HCT116 (cell line): ENCODE measurements around the gene CNTN4. TPM values are rescaled to one million over a fixed set of nuclear protein-coding genes. Genes with fewer than 3 reads are reported as not detected.

Source experiments
- ATAC-seq: fragments of 200-7000 bp; cut with Tn5 transposase; 2 replicates; pipeline ENCODE4 v1.9.1; 2020; ENCODE audit warnings: mild to moderate bottlenecking, moderate library complexity
- BruUV-seq: library from RNA; stranded (reverse); fragments of 400-500 nt; replicated peaks from 2 replicates; lab custom pipeline; 2021; lab: Mats Ljungman, UMichigan
- CTCF ChIA-PET: fragments of 300-600 bp; sonication (Branson Sonifier 250); formaldehyde crosslinking; loops from one replicate; lab custom pipeline; 2021; ENCODE audit warnings: antibody characterized with exemption; lab: Charles Lee
- POLR2A ChIA-PET: fragments of 300-600, 350-600 bp; sonication (Branson Sonifier 250); formaldehyde crosslinking; loops from one replicate; lab custom pipeline; 2021; ENCODE audit warnings: antibody characterized with exemption; lab: Charles Lee
- RAD21 ChIA-PET, 2 experiments: fragments of 300-600 bp; sonication (Branson Sonifier 250); formaldehyde crosslinking; loops; one replicate each; lab custom pipeline; 2023; ENCODE audit warnings: low total read pairs in 2 of 2; ENCODE audit not compliant: uncharacterized antibody in 2 of 2, unreplicated experiment in 2 of 2, low non-redundant PET in 1 of 2; lab: Charles Lee
- DNase-seq: peaks from one replicate; pipeline ENCODE4 v3.0.0-alpha.2; 2010; ENCODE audit warnings: low read depth, low spot score
- H2AFZ ChIP-seq: fragments of 200-600 bp; shearing (Covaris generic), sonication (generic); 2 replicates; pipeline ENCODE4 v1.6.1; 2017; ENCODE audit warnings: low read depth, mixed run types, mixed read lengths, antibody characterized with exemption, low read length; ENCODE audit not compliant: poor library complexity, severe bottlenecking
- H3K27ac ChIP-seq: 2 replicates; pipeline ENCODE4 v1.5.1; 2012; ENCODE audit warnings: low read depth, low read length
- H3K27me3 ChIP-seq: fragments of 200-600 bp; sonication (generic); 2 replicates; pipeline ENCODE4 v1.6.1; 2016; ENCODE audit warnings: mixed run types, low read length, mixed read lengths; ENCODE audit not compliant: insufficient read depth
- H3K36me3 ChIP-seq, 2 experiments: fragments of 200-500 bp in 1 of 2; fragments of 200-600 bp in 1 of 2; sonication (Bioruptor generic) in 1 of 2; sonication (generic) in 1 of 2; 2 replicates each; pipeline versions ENCODE4 v1.5.1 to v1.6.1; 2014 to 2016; ENCODE audit warnings: low read length in 2 of 2, inconsistent platforms in 1 of 2, mixed read lengths in 1 of 2, mixed run types in 1 of 2; ENCODE audit not compliant: insufficient read depth in 2 of 2, control insufficient read depth in 1 of 2
- H3K4me1 ChIP-seq, 2 experiments: fragments of 200-600 bp in 1 of 2; sonication (generic) in 1 of 2; 2 replicates each; pipeline versions ENCODE4 v1.5.1 to v1.6.1; 2012 to 2017; ENCODE audit warnings: low read length in 2 of 2, inconsistent platforms in 1 of 2, mild to moderate bottlenecking in 1 of 2, mixed read lengths in 1 of 2, mixed run types in 1 of 2, moderate library complexity in 1 of 2; ENCODE audit not compliant: insufficient read depth in 2 of 2, control insufficient read depth in 1 of 2
- H3K4me2 ChIP-seq: fragments of 200-600 bp; sonication (generic); 2 replicates; pipeline ENCODE4 v1.6.1; 2017; ENCODE audit warnings: mixed run types, low read length, mixed read lengths
- H3K4me3 ChIP-seq, 2 experiments: fragments of 200-600 bp in 1 of 2; sonication (generic) in 1 of 2; replicated peaks in 1 of 2; 2 replicates each; pipeline ENCODE4 v1.5.1; 2011 to 2016; ENCODE audit warnings: low read length in 2 of 2, control low read depth in 1 of 2, low read depth in 1 of 2, mild to moderate bottlenecking in 1 of 2, mixed read lengths in 1 of 2, mixed run types in 1 of 2
- H3K79me2 ChIP-seq: fragments of 200-600 bp; sonication (generic); 2 replicates; pipeline ENCODE4 v1.6.1; 2017; ENCODE audit warnings: mild to moderate bottlenecking, mixed run types, low read length, moderate library complexity, mixed read lengths; ENCODE audit not compliant: insufficient read depth
- H3K9ac ChIP-seq: fragments of 200-600 bp; sonication (generic); 2 replicates; pipeline ENCODE4 v1.6.1; 2016; ENCODE audit warnings: low read length, mixed read lengths
- H3K9me2 ChIP-seq: fragments of 200-600 bp; sonication (generic), shearing (Covaris generic); 2 replicates; pipeline ENCODE4 v1.6.1; 2017; ENCODE audit warnings: mixed run types, mild to moderate bottlenecking, moderate library complexity; ENCODE audit not compliant: insufficient read depth
- H3K9me3 ChIP-seq, 2 experiments: fragments of 200-500 bp in 1 of 2; fragments of 200-600 bp in 1 of 2; sonication (Bioruptor generic) in 1 of 2; sonication (generic) in 1 of 2; 2 replicates each; pipeline ENCODE4 v1.6.1; 2014 to 2017; ENCODE audit warnings: low read length in 2 of 2, mixed read lengths in 2 of 2, inconsistent platforms in 1 of 2, low read depth in 1 of 2, mild to moderate bottlenecking in 1 of 2, mixed run types in 1 of 2, moderate library complexity in 1 of 2; ENCODE audit not compliant: control insufficient read depth in 1 of 2, insufficient read depth in 1 of 2
- H4K20me1 ChIP-seq: fragments of 200-600 bp; sonication (generic), shearing (Covaris generic); 2 replicates; pipeline ENCODE4 v1.6.1; 2017; ENCODE audit warnings: mixed run types, mild to moderate bottlenecking, moderate library complexity; ENCODE audit not compliant: insufficient read depth
- CBX3 ChIP-seq: IDR thresholded peaks from 2 replicates; pipeline ENCODE4 v1.6.1; 2012; ENCODE audit warnings: low read depth
- EZH2 ChIP-seq: fragments of 200-600 bp; sonication (generic); IDR thresholded peaks from 2 replicates; pipeline ENCODE4 v1.6.1; 2017; ENCODE audit warnings: antibody characterized with exemption, mixed run types
- EZH2phosphoT487 ChIP-seq: fragments of 200-600 bp; IDR thresholded peaks from 2 replicates; pipeline ENCODE4 v1.6.1; 2018; ENCODE audit warnings: antibody characterized with exemption, borderline replicate concordance
- FOSL1 ChIP-seq: IDR thresholded peaks from 2 replicates; pipeline ENCODE4 v1.6.1; 2012; ENCODE audit warnings: low read depth
- JUND ChIP-seq: IDR thresholded peaks from 2 replicates; pipeline ENCODE4 v1.6.1; 2012
- MAX ChIP-seq: IDR thresholded peaks from 2 replicates; pipeline ENCODE4 v1.6.1; 2012
- POLR2A ChIP-seq: IDR thresholded peaks from 2 replicates; pipeline ENCODE4 v1.7.0; 2011; ENCODE audit warnings: borderline replicate concordance; ENCODE audit not compliant: insufficient read depth, insufficient read length; ENCODE audit errors: extremely low read depth
- POLR2AphosphoS5 ChIP-seq: IDR thresholded peaks from 2 replicates; pipeline ENCODE4 v1.6.1; 2011; ENCODE audit warnings: mild to moderate bottlenecking, low read depth, low read length, moderate library complexity
- RAD21 ChIP-seq: IDR thresholded peaks from 2 replicates; pipeline ENCODE4 v1.6.1; 2012; ENCODE audit warnings: low read depth, mild to moderate bottlenecking
- REST ChIP-seq: IDR thresholded peaks from 2 replicates; pipeline ENCODE4 v1.6.1; 2012; ENCODE audit warnings: low read depth
- SP1 ChIP-seq: IDR thresholded peaks from 2 replicates; pipeline ENCODE4 v1.6.1; 2012; ENCODE audit warnings: low read depth
- TCF7L2 ChIP-seq: IDR thresholded peaks from 2 replicates; pipeline ENCODE4 v1.7.0; 2011; ENCODE audit warnings: borderline replicate concordance, inconsistent platforms; ENCODE audit not compliant: insufficient read depth, insufficient read length; ENCODE audit errors: extremely low read depth
- YY1 ChIP-seq: IDR thresholded peaks from 2 replicates; pipeline ENCODE4 v1.6.1; 2011; ENCODE audit warnings: low read length, low read depth, moderate library complexity, mild to moderate bottlenecking; ENCODE audit not compliant: insufficient replicate concordance; ENCODE audit errors: extremely low read depth
- ZNF274 ChIP-seq: fragments of 200-500 bp; sonication (Bioruptor generic); IDR thresholded peaks from 2 replicates; pipeline ENCODE4 v1.6.1; 2014; ENCODE audit warnings: mild to moderate bottlenecking, low read depth, low read length, inconsistent platforms
- intact Hi-C: fragments of 100-400 bp; cut with micrococcal nuclease; formaldehyde crosslinking; loops from 2 replicates; pipeline ENCODE4 v1.10.0; 2022
- total RNA-seq: library from RNA; stranded (reverse); gene quantifications from one replicate; pipeline ENCODE4 v1.2.1, GENCODE V29; 2021; ENCODE audit not compliant: unreplicated experiment
- TF ChIP-seq, protein P1 (sequence below): IDR thresholded peaks from 2 replicates; pipeline ENCODE4 v1.6.1; 2011; ENCODE audit warnings: mild to moderate bottlenecking, low read length, moderate library complexity; ENCODE audit not compliant: insufficient replicate concordance; ENCODE audit errors: extremely low read depth
- TF ChIP-seq, protein P2 (sequence below): IDR thresholded peaks from 2 replicates; pipeline ENCODE4 v1.6.1; 2012

The CNTN4 gene
- total RNA-seq, 1 experiment from 2014 or later, result not detected

- DNase-seq (no peak), ATAC-seq (no peak)
- Histone ChIP-seq H3K4me3 (no peak overlapping the region), H2AFZ (no peak overlapping the region), H3K4me1 (no peaks in the 10 kb centered on the region), H3K9me2 (no peaks in the 10 kb centered on the region), H3K79me2 (no peaks in the 10 kb centered on the region), H3K4me2 (no peak overlapping the region), H3K9ac (no peak overlapping the region), H3K27ac (no peak overlapping the region), H3K9me3 (peaks cover 0 to 12% of the 10 kb centered on the region in 2 experiments; a peak in 2 of 4 replicates), H3K27me3 (no peaks in the 10 kb centered on the region), H3K36me3 (no peaks in the 10 kb centered on the region), H4K20me1 (no peaks in the 10 kb centered on the region)
- intact Hi-C loops, result loop anchor here (5.0 kb wide), 1 partner anchor 808 kb away; no protein-coding TSS in a partner anchor
- POLR2A ChIA-PET, result no interaction called here
- RAD21 ChIA-PET, result no interaction called here
- BruUV-seq, result no TSS peak
- CTCF ChIA-PET, result no interaction called here
- TF ChIP-seq REST, result no peak
- TF ChIP-seq POLR2A, result no peak
- no peak for TF ChIP-seq ZNF274
- no peak for TF ChIP-seq RAD21
- TF ChIP-seq CBX3, result no peak
- TF ChIP-seq FOSL1, result no peak
- TF ChIP-seq, protein P1, sequence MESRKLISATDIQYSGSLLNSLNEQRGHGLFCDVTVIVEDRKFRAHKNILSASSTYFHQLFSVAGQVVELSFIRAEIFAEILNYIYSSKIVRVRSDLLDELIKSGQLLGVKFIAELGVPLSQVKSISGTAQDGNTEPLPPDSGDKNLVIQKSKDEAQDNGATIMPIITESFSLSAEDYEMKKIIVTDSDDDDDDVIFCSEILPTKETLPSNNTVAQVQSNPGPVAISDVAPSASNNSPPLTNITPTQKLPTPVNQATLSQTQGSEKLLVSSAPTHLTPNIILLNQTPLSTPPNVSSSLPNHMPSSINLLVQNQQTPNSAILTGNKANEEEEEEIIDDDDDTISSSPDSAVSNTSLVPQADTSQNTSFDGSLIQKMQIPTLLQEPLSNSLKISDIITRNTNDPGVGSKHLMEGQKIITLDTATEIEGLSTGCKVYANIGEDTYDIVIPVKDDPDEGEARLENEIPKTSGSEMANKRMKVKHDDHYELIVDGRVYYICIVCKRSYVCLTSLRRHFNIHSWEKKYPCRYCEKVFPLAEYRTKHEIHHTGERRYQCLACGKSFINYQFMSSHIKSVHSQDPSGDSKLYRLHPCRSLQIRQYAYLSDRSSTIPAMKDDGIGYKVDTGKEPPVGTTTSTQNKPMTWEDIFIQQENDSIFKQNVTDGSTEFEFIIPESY, result no peak
- TF ChIP-seq YY1, result no peak
- TF ChIP-seq EZH2, result no peak
- TF ChIP-seq EZH2phosphoT487, result no peak
- TF ChIP-seq MAX, result no peak
- no peak for TF ChIP-seq SP1
- TF ChIP-seq, protein P2, sequence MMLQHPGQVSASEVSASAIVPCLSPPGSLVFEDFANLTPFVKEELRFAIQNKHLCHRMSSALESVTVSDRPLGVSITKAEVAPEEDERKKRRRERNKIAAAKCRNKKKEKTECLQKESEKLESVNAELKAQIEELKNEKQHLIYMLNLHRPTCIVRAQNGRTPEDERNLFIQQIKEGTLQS, result no peak
- TF ChIP-seq POLR2AphosphoS5, result no peak
- TF ChIP-seq JUND, result no peak
- TF ChIP-seq TCF7L2, result no peak
Measured at GRCh38 chr3:2158828-2159227, 60.2 kb downstream of the CNTN4 start.
